Panc1 (cell line): ENCODE data around the gene TBC1D25. TPM values are rescaled to one million over a fixed set of nuclear protein-coding genes. Genes with fewer than 3 reads are reported as not detected.

Source experiments
- ATAC-seq: fragments of 200-7000 bp; cut with Tn5 transposase; 2 replicates; pipeline ENCODE4 v1.9.1; 2020; ENCODE audit warnings: mild to moderate bottlenecking, moderate library complexity
- BruUV-seq: library from RNA; stranded (reverse); fragments of 400-500 nt; replicated peaks from 2 replicates; lab custom pipeline; 2021; lab: Mats Ljungman, UMichigan
- CTCF ChIA-PET: fragments of 300-600 bp; sonication (Branson Sonifier 250); formaldehyde crosslinking; loops from one replicate; lab custom pipeline; 2022; ENCODE audit warnings: antibody characterized with exemption; lab: Charles Lee
- POLR2A ChIA-PET: fragments of 300-600 bp; sonication (Branson Sonifier 250); formaldehyde crosslinking; loops from one replicate; lab custom pipeline; 2022; ENCODE audit warnings: antibody characterized with exemption; lab: Charles Lee
- DNase-seq: peaks from one replicate; pipeline ENCODE4 v3.0.0-alpha.2; 2010; ENCODE audit warnings: low read depth, low spot score
- H3K27ac ChIP-seq: 2 replicates; pipeline ENCODE4 v1.5.1; 2011; ENCODE audit warnings: mild to moderate bottlenecking, low read length, inconsistent platforms
- H3K27me3 ChIP-seq: fragments of 200-500 bp; sonication (Bioruptor generic); 2 replicates; pipeline ENCODE4 v1.6.0; 2014; ENCODE audit warnings: low read length, inconsistent platforms; ENCODE audit not compliant: control insufficient read depth, insufficient read depth
- H3K36me3 ChIP-seq: fragments of 200-500 bp; sonication (Bioruptor generic); 2 replicates; pipeline ENCODE4 v1.5.1; 2014; ENCODE audit warnings: inconsistent platforms, mild to moderate bottlenecking, low read length, moderate library complexity; ENCODE audit not compliant: control insufficient read depth, insufficient read depth
- H3K4me1 ChIP-seq: 2 replicates; pipeline ENCODE4 v1.5.1; 2011; ENCODE audit warnings: inconsistent platforms, mild to moderate bottlenecking, low read length, moderate library complexity; ENCODE audit not compliant: control insufficient read depth, insufficient read depth
- H3K4me3 ChIP-seq, 2 experiments: 2 replicates each; pipeline ENCODE4 v1.5.1; 2011 to 2012; ENCODE audit warnings: low read depth in 2 of 2, low read length in 2 of 2, mild to moderate bottlenecking in 2 of 2, inconsistent platforms in 1 of 2, moderate library complexity in 1 of 2
- H3K9me3 ChIP-seq: fragments of 200-500 bp; sonication (Bioruptor generic); 2 replicates; pipeline ENCODE4 v1.5.1; 2014; ENCODE audit warnings: low read depth, mild to moderate bottlenecking, inconsistent platforms, low read length, moderate library complexity; ENCODE audit not compliant: control insufficient read depth, insufficient read depth
- CTCF ChIP-seq: fragments of 450-650 bp; IDR thresholded peaks from 2 replicates; pipeline ENCODE4 v1.5.1; 2017; ENCODE audit warnings: mild to moderate bottlenecking
- POLR2AphosphoS5 ChIP-seq: IDR thresholded peaks from 2 replicates; pipeline ENCODE4 v1.6.1; 2012; ENCODE audit warnings: mild to moderate bottlenecking, low read depth, low read length, moderate library complexity
- REST ChIP-seq, 2 experiments: IDR thresholded peaks; 2 replicates each; pipeline ENCODE4 v1.6.1; 2011 to 2012; ENCODE audit warnings: low read depth in 2 of 2, control low read depth in 1 of 2, low read length in 1 of 2, mild to moderate bottlenecking in 1 of 2, moderate library complexity in 1 of 2; ENCODE audit not compliant: insufficient read depth in 1 of 2
- SIN3A ChIP-seq: IDR thresholded peaks from 2 replicates; pipeline ENCODE4 v1.6.1; 2012; ENCODE audit warnings: low read depth, mild to moderate bottlenecking, low read length, moderate library complexity, borderline replicate concordance; ENCODE audit not compliant: insufficient read depth
- TCF7L2 ChIP-seq: IDR thresholded peaks from 2 replicates; pipeline ENCODE4 v1.6.1; 2011; ENCODE audit warnings: mild to moderate bottlenecking, low read depth, low read length, inconsistent platforms
- in situ Hi-C: cut with HindIII; loops from 2 replicates; pipeline ENCODE4 v1.10.0; 2016; ENCODE audit warnings: low sequenced_read_pairs, low pct_unique_long_range_greater_than_20kb
- intact Hi-C: fragments of 100-400 bp; cut with micrococcal nuclease; formaldehyde crosslinking; loops from one replicate; pipeline ENCODE4 v1.10.0; 2022; ENCODE audit not compliant: unreplicated experiment
- total RNA-seq: library from RNA; stranded (reverse); gene quantifications from one replicate; pipeline ENCODE4 v1.2.1, GENCODE V29; 2021; ENCODE audit not compliant: unreplicated experiment

The TBC1D25 gene
- total RNA-seq, 1 experiment from 2014 or later = 29.4 TPM

GRCh38 chrX:48590203-48591103, 50.9 kb downstream of the TBC1D25 start:
- Histone ChIP-seq H3K4me1 (peaks cover 3% of the 10 kb centered on the region; the same call in 1 of the 2 replicates), H3K4me3 (no peak overlapping the region), H3K36me3 (no peaks in the 10 kb centered on the region), H3K9me3 (no peaks in the 10 kb centered on the region), H3K27me3 (no peaks in the 10 kb centered on the region), H3K27ac (no peak overlapping the region)
- ChIA-PET POLR2A (no interaction called here), CTCF (no interaction called here)
- ATAC-seq (0 out of 2 replicates have a peak, but pooled peaks have one; percentile 39), DNase-seq (no peak)
- intact Hi-C loops = no loop called here
- no TSS peak for BruUV-seq
- in situ Hi-C loops = no loop called here
- TF ChIP-seq CTCF = no peak
- no peak for TF ChIP-seq POLR2AphosphoS5
- no peak for TF ChIP-seq SIN3A
- no peak for TF ChIP-seq REST (IDR thresholded peaks at IDR 0.05; ENCODE audit: insufficient read depth in 1 of 2, low read depth in 2 of 2, low read length in 1 of 2)
- TF ChIP-seq TCF7L2 = no peak

GRCh38 chrX:48591255-48591791, 51.8 kb downstream of the TBC1D25 start:
- DNase-seq (no peak), ATAC-seq (peak; percentile 50)
- intact Hi-C loops = no loop called here
- no TSS peak for BruUV-seq
- no peaks in the 10 kb centered on the region for H3K27me3 ChIP-seq
- H3K36me3 ChIP-seq = no peaks in the 10 kb centered on the region
- no peak overlapping the region for H3K4me3 ChIP-seq
- no peak overlapping the region for H3K27ac ChIP-seq
- POLR2A ChIA-PET = no interaction called here
- in situ Hi-C loops = no loop called here
- CTCF ChIA-PET = no interaction called here
- TF ChIP-seq CTCF (no peak), TCF7L2 (no peak)
- H3K4me1 ChIP-seq = peaks cover 3% of the 10 kb centered on the region
- no peaks in the 10 kb centered on the region for H3K9me3 ChIP-seq
